Measurements from ENCODE around the gene KIAA1217. TPM values are rescaled to one million over a fixed set of nuclear protein-coding genes. Genes with fewer than 3 reads are reported as not detected.
A peak's percentile ranks its signal among the peaks of the same experiment; 100 is the strongest.

Gene KIAA1217
- total and polyA plus RNA-seq, 12 donors = 10.8 to 73.7 (median 40.8) TPM

DNA sequence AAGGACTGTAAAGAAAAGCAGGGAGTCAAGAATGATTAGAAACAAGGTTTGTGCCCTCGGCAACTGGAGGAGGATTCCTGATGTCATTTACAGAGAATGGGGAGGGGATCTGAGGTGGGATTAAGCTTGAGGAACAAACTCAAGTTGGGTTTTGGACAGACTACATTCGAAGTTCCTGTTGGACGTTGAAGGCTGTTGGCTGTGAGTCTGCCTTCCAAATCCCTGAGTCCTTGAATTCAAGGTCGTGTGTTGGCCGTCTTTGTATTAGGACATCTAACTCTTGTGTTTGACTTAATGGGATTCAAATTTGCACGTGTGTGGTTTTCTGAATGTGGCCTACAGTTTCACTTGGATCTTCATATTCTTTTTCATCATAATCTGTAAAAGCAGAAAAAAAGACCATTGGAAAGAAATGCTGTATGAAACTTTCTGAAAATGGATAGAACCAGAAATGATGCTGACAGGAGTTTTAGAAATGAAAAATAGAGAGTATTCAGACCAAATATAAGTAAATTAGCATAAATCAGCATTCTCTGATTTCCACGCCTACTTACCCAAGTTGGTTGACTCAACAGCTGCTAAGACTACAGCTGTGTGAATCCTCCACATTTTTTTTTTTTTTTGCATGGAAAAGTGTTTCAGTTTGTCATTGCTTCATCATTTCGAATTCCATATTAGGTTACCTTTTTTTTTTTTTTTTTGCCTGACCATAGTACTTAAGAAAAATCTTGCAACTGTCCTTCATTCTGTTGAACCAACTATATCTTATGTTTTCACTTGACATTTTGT lies 94.8 kb downstream of the KIAA1217 start:
- H3K27ac ChIP-seq = peak overlapping the region in 1 of 5 donors; percentile 24
- no peaks in the 10 kb centered on the region for H3K9me3 ChIP-seq (replicated peaks in 1 of 3)
- peak in 2 of 7 donors; percentile 19 to 59 for DNase-seq
- peaks cover 0 to 29% of the 10 kb centered on the region in 2 donors for H3K4me1 ChIP-seq (replicated peaks in 1 of 2)
- WGBS, 4 donors = 44 to 61% (median 56%) methylated on average over 8 of the region's 8 CpGs
- intact Hi-C loops (cut with DNase I) = no loop called here
- no peak for TF ChIP-seq CTCF (IDR thresholded peaks at IDR 0.05)
- no peak for TF ChIP-seq POLR2A (IDR thresholded peaks at IDR 0.05)
- H3K27me3 ChIP-seq = no peaks in the 10 kb centered on the region
- H3K4me3 ChIP-seq = no peak overlapping the region
- H3K36me3 ChIP-seq (replicated peaks in 1 of 2) = no peaks in the 10 kb centered on the region

GRCh38 chr10:24305551-24306506 lies 96.9 kb downstream of the KIAA1217 start:
- no peak for DNase-seq
- peak overlapping the region in 1 of 5 donors; percentile 46 for H3K27ac ChIP-seq
- H3K27me3 ChIP-seq = no peaks in the 10 kb centered on the region
- H3K4me3 ChIP-seq = no peak overlapping the region
- H3K36me3 ChIP-seq (replicated peaks in 1 of 2) = no peaks in the 10 kb centered on the region
- TF ChIP-seq CTCF (IDR thresholded peaks at IDR 0.05) (no peak), POLR2A (IDR thresholded peaks at IDR 0.05) (no peak)
- intact Hi-C loops (cut with DNase I) = no loop called here
- 82 to 89% (median 87%) methylated on average over 8 of the region's 8 CpGs for WGBS, 4 donors
- peaks cover 0 to 29% of the 10 kb centered on the region in 2 donors for H3K4me1 ChIP-seq (replicated peaks in 1 of 2)
- no peaks in the 10 kb centered on the region for H3K9me3 ChIP-seq (replicated peaks in 1 of 3)

- intact Hi-C loops (cut with DNase I) = no loop called here
- Histone ChIP-seq H3K27me3 (no peaks in the 10 kb centered on the region), H3K4me1 (replicated peaks in 1 of 2) (peaks cover 0 to 29% of the 10 kb centered on the region in 2 donors), H3K9me3 (replicated peaks in 1 of 3) (no peaks in the 10 kb centered on the region), H3K27ac (peak overlapping the region in 2 of 5 donors; percentile 41 to 46), H3K4me3 (no peak overlapping the region), H3K36me3 (replicated peaks in 1 of 2) (no peaks in the 10 kb centered on the region)
- 65 to 79% (median 74%) methylated on average over 4 of the region's 4 CpGs for WGBS, 4 donors
- no peak for DNase-seq
- TF ChIP-seq CTCF (IDR thresholded peaks at IDR 0.05) (no peak), POLR2A (IDR thresholded peaks at IDR 0.05) (no peak)
These were observed 97.6 kb downstream of the KIAA1217 start for GRCh38 chr10:24306507-24306875.

DNA sequence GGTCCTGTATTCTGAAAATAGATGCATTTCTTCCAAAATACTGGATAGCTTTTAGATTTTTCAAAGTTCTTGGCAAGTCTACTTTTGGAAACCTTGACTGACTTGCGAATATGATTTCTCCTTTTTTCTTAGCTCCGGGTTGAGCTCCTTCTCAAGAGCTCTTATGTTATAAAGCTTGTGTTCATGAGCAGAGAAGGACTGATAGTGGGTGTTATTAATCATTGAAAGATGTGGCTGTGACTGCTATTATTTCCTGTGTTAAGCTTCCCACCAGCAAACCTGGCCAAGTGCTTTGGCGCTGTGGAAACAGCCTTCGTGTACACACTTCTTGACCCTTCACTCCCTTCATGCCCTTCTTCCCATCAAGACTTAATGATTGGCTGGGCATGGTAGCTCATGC lies 98.2 kb downstream of the KIAA1217 start:
- WGBS, 4 donors = 35 to 67% (median 54%) methylated on average over 4 of the region's 4 CpGs
- no peak for DNase-seq
- no peak overlapping the region for H3K4me3 ChIP-seq
- TF ChIP-seq CTCF (IDR thresholded peaks at IDR 0.05) (no peak), POLR2A (IDR thresholded peaks at IDR 0.05) (no peak)
- no peaks in the 10 kb centered on the region for H3K36me3 ChIP-seq (replicated peaks in 1 of 2)
- intact Hi-C loops (cut with DNase I) = no loop called here
- no peaks in the 10 kb centered on the region for H3K27me3 ChIP-seq
- H3K27ac ChIP-seq = peak overlapping the region in 1 of 5 donors; percentile 41
- H3K9me3 ChIP-seq (replicated peaks in 1 of 3) = no peaks in the 10 kb centered on the region
- peaks cover 0 to 29% of the 10 kb centered on the region in 2 donors for H3K4me1 ChIP-seq (replicated peaks in 1 of 2)

Measured in adrenal gland (tissue), 12 donors.